B cell (primary cell): Measurements from ENCODE around the gene ST3GAL3. TPM values are rescaled to one million over a fixed set of nuclear protein-coding genes. Genes with fewer than 3 reads are reported as not detected.

Experiments used
- ATAC-seq: fragments of 200-7000 bp; cut with Tn5 transposase; one replicate; pipeline ENCODE4 v1.10.0; 2021; ENCODE audit warnings: low read depth, mild to moderate bottlenecking, moderate number of reproducible peaks, moderate library complexity
- CTCF ChIA-PET: fragments of 350-600 bp; sonication (Branson Sonifier 250); formaldehyde crosslinking; loops from one replicate; lab custom pipeline; 2021; ENCODE audit warnings: antibody characterized with exemption, inconsistent platforms; lab: Charles Lee
- POLR2A ChIA-PET: fragments of 350-600 bp; sonication (Branson Sonifier 250); formaldehyde crosslinking; loops from one replicate; lab custom pipeline; 2021; ENCODE audit warnings: antibody characterized with exemption; lab: Charles Lee
- DNase-seq: peaks from one replicate; pipeline ENCODE4 v3.0.0; 2013
- H2AFZ ChIP-seq: 2 replicates; pipeline ENCODE4 v1.6.1; 2012; ENCODE audit warnings: mild to moderate bottlenecking, low read depth, low read length; ENCODE audit not compliant: insufficient read depth, poor library complexity, severe bottlenecking
- H3K27ac ChIP-seq, 2 donors: 1 replicate in 1 of 2; 2 replicates in 1 of 2; pipeline ENCODE4 v1.5.1; 2012 to 2013; ENCODE audit warnings: low read length in 2 of 2, mild to moderate bottlenecking in 2 of 2, moderate library complexity in 1 of 2
- H3K27me3 ChIP-seq, 4 experiments: fragments of 200-600 bp in 1 of 4; sonication (generic) in 1 of 4; replicated peaks in 1 of 4; 1 replicate in 2 of 4; 2 replicates in 2 of 4; pipeline versions ENCODE4 v1.6.1 to v1.7.0; 2013 to 2016; ENCODE audit warnings: low read length in 3 of 4, mild to moderate bottlenecking in 2 of 4, mixed read lengths in 1 of 4, moderate library complexity in 1 of 4; ENCODE audit not compliant: insufficient read depth in 4 of 4, control insufficient read depth in 3 of 4; ENCODE audit errors: control extremely low read depth in 1 of 4
- H3K36me3 ChIP-seq, 2 experiments: replicated peaks in 1 of 2; 1 replicate in 1 of 2; 2 replicates in 1 of 2; pipeline versions ENCODE4 v1.6.1 to v1.7.1; 2013; ENCODE audit warnings: low read length in 1 of 2; ENCODE audit not compliant: insufficient read depth in 2 of 2, control insufficient read depth in 1 of 2; ENCODE audit errors: control extremely low read depth in 1 of 2, extremely low read depth in 1 of 2
- H3K4me1 ChIP-seq, 2 donors: fragments of 200-600 bp in 1 of 2; sonication (generic) in 1 of 2; 1 replicate in 1 of 2; 2 replicates in 1 of 2; pipeline versions ENCODE4 v1.5.1 to v1.6.1; 2013 to 2017; ENCODE audit warnings: low read length in 2 of 2; ENCODE audit not compliant: control insufficient read depth in 2 of 2, insufficient read depth in 2 of 2
- H3K4me2 ChIP-seq: replicated peaks from 2 replicates; pipeline ENCODE3; 2012; ENCODE audit warnings: mild to moderate bottlenecking, low read depth, low read length; ENCODE audit not compliant: poor library complexity, severe bottlenecking
- H3K4me3 ChIP-seq, 5 experiments: fragments of 200-600 bp in 1 of 5; sonication (generic) in 1 of 5; 1 replicate in 3 of 5; 2 replicates in 2 of 5; pipeline versions ENCODE4 v1.5.1 to v1.7.0; 2011 to 2016; ENCODE audit warnings: low read length in 4 of 5, mild to moderate bottlenecking in 4 of 5, low read depth in 2 of 5, control low read depth in 1 of 5, moderate library complexity in 1 of 5; ENCODE audit not compliant: insufficient read depth in 1 of 5; ENCODE audit errors: control extremely low read depth in 1 of 5, extremely low read depth in 1 of 5
- H3K79me2 ChIP-seq: fragments of 200-600 bp; sonication (generic); one replicate; pipeline ENCODE4 v1.6.0; 2016; ENCODE audit warnings: low read length; ENCODE audit not compliant: control insufficient read depth, insufficient read depth
- H3K9ac ChIP-seq: fragments of 200-600 bp; sonication (generic); 2 replicates; pipeline ENCODE4 v1.6.1; 2017; ENCODE audit warnings: mild to moderate bottlenecking, low read length, moderate library complexity
- H3K9me3 ChIP-seq, 3 donors: one replicate each; pipeline versions ENCODE4 v1.6.1 to v1.7.1; 2013; ENCODE audit warnings: low read length in 2 of 3; ENCODE audit not compliant: control insufficient read depth in 2 of 3, insufficient read depth in 1 of 3; ENCODE audit errors: control extremely low read depth in 1 of 3
- H4K20me1 ChIP-seq: 2 replicates; pipeline ENCODE4 v1.6.0; 2012; ENCODE audit warnings: mild to moderate bottlenecking, low read length; ENCODE audit not compliant: insufficient read depth, control insufficient read depth, poor library complexity, severe bottlenecking
- H3K27ac Mint-ChIP-seq: one replicate; pipeline ENCODE4 v1.8.0; 2021; ENCODE audit warnings: mixed read lengths
- H3K27me3 Mint-ChIP-seq: one replicate; pipeline ENCODE4 v1.8.0; 2021; ENCODE audit warnings: mixed read lengths
- H3K4me1 Mint-ChIP-seq: one replicate; pipeline ENCODE4 v1.8.0; 2021; ENCODE audit warnings: mixed read lengths
- H3K4me3 Mint-ChIP-seq: one replicate; pipeline ENCODE4 v1.8.0; 2021; ENCODE audit warnings: mixed read lengths
- H3K9me3 Mint-ChIP-seq: one replicate; pipeline ENCODE4 v1.8.0; 2022; ENCODE audit warnings: mixed read lengths; ENCODE audit not compliant: insufficient read depth
- CTCF ChIP-seq: fragments of 200-600 bp; IDR thresholded peaks from one replicate; pipeline ENCODE4 v1.8.0; 2022; ENCODE audit warnings: antibody characterized with exemption, mild to moderate bottlenecking
- EZH2 ChIP-seq: IDR thresholded peaks from 2 replicates; pipeline ENCODE4 v1.6.1; 2012; ENCODE audit warnings: borderline replicate concordance, low read depth, mild to moderate bottlenecking, moderate library complexity, low read length; ENCODE audit not compliant: insufficient read depth, poor library complexity, severe bottlenecking
- WGBS: methylation state at CpG from one replicate; pipeline ENCODE4 v1.1.5; 2013; ENCODE audit warnings: missing lambda C conversion rate; ENCODE audit not compliant: insufficient coverage; 5-methylcytosine and 5-hydroxymethylcytosine counted together
- intact Hi-C: fragments of 100-400 bp; cut with micrococcal nuclease; formaldehyde crosslinking; loops from one replicate; pipeline ENCODE4 v1.10.0; 2022
- polyA plus RNA-seq: library from polyadenylated mRNA; depleted of rRNA; stranded (reverse); fragments of >200 nt; gene quantifications from 2 replicates; pipeline ENCODE4 v1.2.3, GENCODE V29; 2012
- total RNA-seq, 2 donors: library from RNA; stranded (reverse); fragments of 120-200 nt in 1 of 2; gene quantifications; 1 replicate in 1 of 2; 2 replicates in 1 of 2; pipeline versions ENCODE4 v1.2.3 to v1.2.4, GENCODE V29; 2013 to 2022

ST3GAL3 gene
- total and polyA plus RNA-seq, 2 donors (not counting 1 experiment from before 2014, with no cell fraction given): 16.8 to 31.4 TPM

GRCh38 chr1:43688594-43689000 is 18.7 kb upstream of the ST3GAL3 start:
- H3K27me3 ChIP-seq: no peaks in the 10 kb centered on the region
- TF ChIP-seq CTCF (no peak), EZH2 (no peak)
- Mint-ChIP-seq H3K4me3 (no peak overlapping the region), H3K9me3 (no peaks in the 10 kb centered on the region), H3K4me1 (no peaks in the 10 kb centered on the region), H3K27ac (no peak overlapping the region), H3K27me3 (no peaks in the 10 kb centered on the region)
- no peak overlapping the region for H2AFZ ChIP-seq
- no peak overlapping the region for H3K4me3 ChIP-seq
- intact Hi-C loops: no loop called here
- no peaks in the 10 kb centered on the region for H3K4me1 ChIP-seq
- H3K9ac ChIP-seq: no peak overlapping the region
- H4K20me1 ChIP-seq: peaks cover 15% of the 10 kb centered on the region
- no peak for DNase-seq
- 36% methylated on average over 1 of the region's 2 CpGs for WGBS
- POLR2A ChIA-PET: no interaction called here
- H3K79me2 ChIP-seq: peaks cover 5% of the 10 kb centered on the region
- H3K9me3 ChIP-seq: no peaks in the 10 kb centered on the region
- no peak overlapping the region for H3K27ac ChIP-seq
- peaks cover 2 to 91% of the 10 kb centered on the region in 2 experiments for H3K36me3 ChIP-seq
- no peak overlapping the region for H3K4me2 ChIP-seq
- CTCF ChIA-PET: no interaction called here
- ATAC-seq: no peak

GRCh38 chr1:43689289-43689688 is 18.0 kb upstream of the ST3GAL3 start:
- intact Hi-C loops: no loop called here
- H3K27me3 ChIP-seq: no peaks in the 10 kb centered on the region
- Mint-ChIP-seq H3K4me3 (no peak overlapping the region), H3K9me3 (no peaks in the 10 kb centered on the region), H3K27ac (no peak overlapping the region), H3K4me1 (no peaks in the 10 kb centered on the region), H3K27me3 (no peaks in the 10 kb centered on the region)
- TF ChIP-seq CTCF: no peak
- TF ChIP-seq EZH2: no peak
- DNase-seq (no peak), ATAC-seq (no peak)
- H3K4me1 ChIP-seq: no peaks in the 10 kb centered on the region
- H3K79me2 ChIP-seq: peaks cover 5% of the 10 kb centered on the region
- H3K36me3 ChIP-seq: peaks cover 2 to 90% of the 10 kb centered on the region in 2 experiments
- WGBS: no CpG with 5 or more reads among the region's 2 CpGs
- H3K9ac ChIP-seq: no peak overlapping the region
- no peak overlapping the region for H3K4me2 ChIP-seq
- peaks cover 18% of the 10 kb centered on the region for H4K20me1 ChIP-seq
- H3K9me3 ChIP-seq: no peaks in the 10 kb centered on the region
- no peak overlapping the region for H3K27ac ChIP-seq
- ChIA-PET CTCF (no interaction called here), POLR2A (no interaction called here)
- H2AFZ ChIP-seq: no peak overlapping the region
- H3K4me3 ChIP-seq: no peak overlapping the region
